ENCODE results near the gene DPH5.

DPH5 gene

GRCh38 chr1:100988121-100988520, 37.5 kb downstream of the DPH5 start:
- H3K36me3 ChIP-seq (replicated peaks; ENCODE audit: low read depth, low read length) = peaks cover 10% of the 10 kb centered on the region
- H3K27ac ChIP-seq (ENCODE audit: low read length) = no peak overlapping the region
- no peaks in the 10 kb centered on the region for H3K9me3 ChIP-seq (ENCODE audit: insufficient read depth, low read length)
- no peak overlapping the region for H3K9ac ChIP-seq (ENCODE audit: low read length)
- no peak overlapping the region for H2AFZ ChIP-seq (ENCODE audit: low read depth, low read length)
- H3K4me2 ChIP-seq (ENCODE audit: low read length) = no peak overlapping the region
- H3K4me1 ChIP-seq (ENCODE audit: low read length) = no peaks in the 10 kb centered on the region
- no peaks in the 10 kb centered on the region for H3K27me3 ChIP-seq (ENCODE audit: low read depth, low read length)
- no peak overlapping the region for H3K4me3 ChIP-seq (ENCODE audit: low read length)
- TF ChIP-seq CTCF (IDR thresholded peaks at IDR 0.05; ENCODE audit: low read depth, low read length) = no peak
- TF ChIP-seq EZH2phosphoT487 (IDR thresholded peaks at IDR 0.05; ENCODE audit: low read depth) = no peak
- no peaks in the 10 kb centered on the region for H3K79me2 ChIP-seq (ENCODE audit: low read length)
- no peaks in the 10 kb centered on the region for H4K20me1 ChIP-seq (ENCODE audit: insufficient read depth, low read length)

GRCh38 chr1:100982793-100983192, 42.8 kb downstream of the DPH5 start:
- no peak for TF ChIP-seq CTCF (IDR thresholded peaks at IDR 0.05; ENCODE audit: low read depth, low read length)
- TF ChIP-seq EZH2phosphoT487 (IDR thresholded peaks at IDR 0.05; ENCODE audit: low read depth) = no peak
- H4K20me1 ChIP-seq (ENCODE audit: insufficient read depth, low read length) = no peaks in the 10 kb centered on the region
- no peaks in the 10 kb centered on the region for H3K27me3 ChIP-seq (ENCODE audit: low read depth, low read length)
- no peaks in the 10 kb centered on the region for H3K79me2 ChIP-seq (ENCODE audit: low read length)
- peaks cover under 1% of the 10 kb centered on the region for H3K36me3 ChIP-seq (replicated peaks; ENCODE audit: low read depth, low read length)
- no peak overlapping the region for H3K4me2 ChIP-seq (ENCODE audit: low read length)
- no peak overlapping the region for H3K27ac ChIP-seq (ENCODE audit: low read length)
- H3K9me3 ChIP-seq (ENCODE audit: insufficient read depth, low read length) = no peaks in the 10 kb centered on the region
- no peak overlapping the region for H3K9ac ChIP-seq (ENCODE audit: low read length)
- no peaks in the 10 kb centered on the region for H3K4me1 ChIP-seq (ENCODE audit: low read length)
- no peak overlapping the region for H2AFZ ChIP-seq (ENCODE audit: low read depth, low read length)
- H3K4me3 ChIP-seq (ENCODE audit: low read length) = no peak overlapping the region

GRCh38 chr1:100979631-100980030, 46.0 kb downstream of the DPH5 start:
- H3K36me3 ChIP-seq (replicated peaks; ENCODE audit: low read depth, low read length) = peaks cover 4% of the 10 kb centered on the region
- H3K9me3 ChIP-seq (ENCODE audit: insufficient read depth, low read length) = no peaks in the 10 kb centered on the region

GRCh38 chr1:100976936-100977335, 48.6 kb downstream of the DPH5 start:
- no peaks in the 10 kb centered on the region for H4K20me1 ChIP-seq (ENCODE audit: insufficient read depth, low read length)
- H3K79me2 ChIP-seq (ENCODE audit: low read length) = no peaks in the 10 kb centered on the region
- H3K4me2 ChIP-seq (ENCODE audit: low read length) = no peak overlapping the region
- H2AFZ ChIP-seq (ENCODE audit: low read depth, low read length) = no peak overlapping the region
- no peak overlapping the region for H3K4me3 ChIP-seq (ENCODE audit: low read length)
- no peaks in the 10 kb centered on the region for H3K9me3 ChIP-seq (ENCODE audit: insufficient read depth, low read length)
- TF ChIP-seq CTCF (IDR thresholded peaks at IDR 0.05; ENCODE audit: low read depth, low read length) (no peak), EZH2phosphoT487 (IDR thresholded peaks at IDR 0.05; ENCODE audit: low read depth) (no peak)
- no peaks in the 10 kb centered on the region for H3K27me3 ChIP-seq (ENCODE audit: low read depth, low read length)
- H3K9ac ChIP-seq (ENCODE audit: low read length) = no peak overlapping the region
- H3K4me1 ChIP-seq (ENCODE audit: low read length) = no peaks in the 10 kb centered on the region
- no peak overlapping the region for H3K27ac ChIP-seq (ENCODE audit: low read length)
- peaks cover 4% of the 10 kb centered on the region for H3K36me3 ChIP-seq (replicated peaks; ENCODE audit: low read depth, low read length)

More at GRCh38 chr1:100979631-100980030, 46.0 kb downstream of the DPH5 start:
- Histone ChIP-seq H3K4me3 (ENCODE audit: low read length) (no peak overlapping the region), H3K27me3 (ENCODE audit: low read depth, low read length) (no peaks in the 10 kb centered on the region), H3K4me2 (ENCODE audit: low read length) (no peak overlapping the region), H2AFZ (ENCODE audit: low read depth, low read length) (no peak overlapping the region), H3K79me2 (ENCODE audit: low read length) (no peaks in the 10 kb centered on the region), H3K9ac (ENCODE audit: low read length) (no peak overlapping the region), H3K4me1 (ENCODE audit: low read length) (no peaks in the 10 kb centered on the region), H3K27ac (ENCODE audit: low read length) (no peak overlapping the region), H4K20me1 (ENCODE audit: insufficient read depth, low read length) (no peaks in the 10 kb centered on the region)
- TF ChIP-seq EZH2phosphoT487 (IDR thresholded peaks at IDR 0.05; ENCODE audit: low read depth) (no peak), CTCF (IDR thresholded peaks at IDR 0.05; ENCODE audit: low read depth, low read length) (no peak)
